ENCODE results near the gene USP48.
"Not testable (repeated sequence)": the region's sequence is repeated elsewhere in the genome, so short reads cannot be mapped to it uniquely, and the experiment has no call there.

Gene USP48

GRCh38 chr1:21631590-21631943 is 151.4 kb downstream of the USP48 start:
- not testable (repeated sequence) for DNase-seq

GRCh38 chr1:21630571-21631343 is 152.2 kb downstream of the USP48 start:
- no peak for DNase-seq

- DNase-seq, result no peak
These were observed 153.0 kb downstream of the USP48 start for GRCh38 chr1:21629971-21630370.

DNA sequence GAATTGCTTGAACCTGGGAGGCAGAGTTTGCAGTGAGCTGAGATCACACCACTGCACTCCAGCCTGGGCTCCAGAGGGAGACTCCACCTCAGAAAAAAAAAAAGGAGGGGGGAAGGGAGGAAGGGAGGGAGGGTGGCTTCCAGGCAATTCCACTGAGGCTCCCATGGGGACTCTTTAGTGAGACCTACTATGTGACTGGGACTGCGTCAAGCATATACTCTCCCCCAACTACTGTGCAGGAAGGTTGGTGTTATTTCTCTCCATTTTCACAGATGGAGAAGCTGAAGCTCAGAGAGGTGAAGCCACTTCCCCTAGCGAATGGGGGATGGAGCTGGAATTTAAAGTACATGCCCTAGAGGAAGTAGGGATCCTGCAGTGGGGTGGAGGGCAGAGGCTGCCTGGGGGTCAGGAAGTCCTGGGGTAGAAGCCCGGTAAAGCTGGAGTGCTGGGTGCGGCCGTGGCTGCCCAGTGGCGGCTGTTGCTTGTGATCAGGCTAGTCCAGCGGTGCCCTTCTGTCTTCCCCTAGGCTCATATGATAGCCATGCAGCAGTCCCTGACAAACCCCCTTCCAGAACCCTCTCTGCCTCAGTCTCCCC is 154.1 kb downstream of the USP48 start:
- no peak for DNase-seq
